A549 (cell line): ENCODE data around the gene CLSTN2. TPM values are rescaled to one million over a fixed set of nuclear protein-coding genes. Genes with fewer than 3 reads are reported as not detected.

Experiments
- ATAC-seq, 2 experiments: fragments of 200-7000 bp in 1 of 2; fragments of >200 bp in 1 of 2; cut with Nextera tagmentation in 1 of 2; cut with Tn5 transposase in 1 of 2; 3 replicates each; pipeline versions ENCODE4 v1.8.0 to v1.9.1; 2018 to 2020; ENCODE audit warnings: mild to moderate bottlenecking in 1 of 2, moderate library complexity in 1 of 2
- CTCF ChIA-PET: fragments of 300-600 bp; sonication (Branson Sonifier 250); formaldehyde crosslinking; extraction: SDS; loops from one replicate; lab custom pipeline; 2021; ENCODE audit warnings: antibody characterized with exemption, inconsistent platforms; lab: Yijun Ruan, JAX
- POLR2A ChIA-PET: fragments of 350-600 bp; formaldehyde crosslinking; extraction: SDS; loops from one replicate; lab custom pipeline; 2021; ENCODE audit warnings: antibody characterized with exemption, inconsistent platforms; lab: Yijun Ruan, JAX
- DNase-seq, 2 experiments: peaks; one replicate each; pipeline versions ENCODE4 v3.0.0 to v3.0.0-alpha.2; 2011 to 2016; ENCODE audit warnings: low read depth in 1 of 2, low spot score in 1 of 2
- FAIRE-seq: peaks from 2 replicates; lab custom pipeline; 2011; peaks lifted over from hg19 to GRCh38; lab: Jason Lieb, UNC
- H3K27ac ChIP-seq, 2 experiments: fragments of >200 bp; sonication (Bioruptor Twin); formaldehyde crosslinking; 3 replicates each; pipeline ENCODE4 v1.5.1; 2016 to 2017
- H3K4me1 ChIP-seq: fragments of >200 bp; sonication (Bioruptor Twin); formaldehyde crosslinking; 3 replicates; pipeline ENCODE4 v1.6.1; 2016
- H3K4me2 ChIP-seq: fragments of >200 bp; sonication (Bioruptor Twin); formaldehyde crosslinking; 3 replicates; pipeline ENCODE4 v1.6.1; 2016
- H3K4me3 ChIP-seq: fragments of >200 bp; sonication (Bioruptor Twin); formaldehyde crosslinking; 3 replicates; pipeline ENCODE4 v1.5.1; 2016
- H3K9me3 ChIP-seq: fragments of >200 bp; sonication (Bioruptor Twin); formaldehyde crosslinking; 3 replicates; pipeline ENCODE4 v1.6.1; 2016
- CEBPB ChIP-seq, 2 experiments: fragments of >200 bp in 1 of 2; sonication (Bioruptor Twin) in 1 of 2; formaldehyde crosslinking in 1 of 2; IDR thresholded peaks; 2 replicates each; pipeline ENCODE4 v1.6.1; 2012 to 2016
- CHD2 ChIP-seq: fragments of 150-350 bp; IDR thresholded peaks from 2 replicates; pipeline ENCODE4 v1.6.1; 2014; ENCODE audit warnings: low read length; ENCODE audit not compliant: partially characterized antibody
- FOSB ChIP-seq: fragments of 250-450 bp; sonication (Bioruptor Pico); IDR thresholded peaks from 2 replicates; pipeline ENCODE4 v1.5.0; 2020; ENCODE audit warnings: mild to moderate bottlenecking, moderate library complexity
- FOXS1 ChIP-seq: fragments of 250-450 bp; sonication (Bioruptor Pico); IDR thresholded peaks from 2 replicates; pipeline ENCODE4 v1.5.0; 2020; ENCODE audit warnings: mild to moderate bottlenecking, moderate library complexity
- HDAC2 ChIP-seq: fragments of 200-600 bp; sonication (generic); IDR thresholded peaks from 2 replicates; pipeline ENCODE4 v1.6.1; 2016
- HEYL ChIP-seq: fragments of 250-450 bp; sonication (Bioruptor Pico); IDR thresholded peaks from 2 replicates; pipeline ENCODE4 v1.8.0; 2021; ENCODE audit warnings: mild to moderate bottlenecking, moderate library complexity
- HOXA7 ChIP-seq: fragments of 250-450 bp; sonication (Bioruptor Pico); IDR thresholded peaks from 2 replicates; pipeline ENCODE4 v1.5.0; 2020; ENCODE audit warnings: mild to moderate bottlenecking, moderate library complexity
- HOXB5 ChIP-seq: fragments of 250-450 bp; sonication (Bioruptor Pico); IDR thresholded peaks from 2 replicates; pipeline ENCODE4 v1.5.0; 2020; ENCODE audit warnings: mild to moderate bottlenecking, moderate library complexity
- JUNB ChIP-seq: fragments of >200 bp; sonication (Bioruptor Twin); formaldehyde crosslinking; IDR thresholded peaks from 2 replicates; pipeline ENCODE4 v1.6.1; 2016
- KDM5A ChIP-seq: fragments of 200-600 bp; sonication (generic); IDR thresholded peaks from 2 replicates; pipeline ENCODE4 v1.6.1; 2016; ENCODE audit warnings: antibody characterized with exemption, mild to moderate bottlenecking
- MYC ChIP-seq: IDR thresholded peaks from 2 replicates; pipeline ENCODE4 v1.6.1; 2012; ENCODE audit warnings: mild to moderate bottlenecking, inconsistent platforms, low read length, improper control_type of control experiment, borderline replicate concordance
- PHF8 ChIP-seq: fragments of 200-600 bp; sonication (generic); IDR thresholded peaks from 2 replicates; pipeline ENCODE4 v1.6.1; 2016; ENCODE audit warnings: low read depth, mild to moderate bottlenecking, antibody characterized with exemption, moderate library complexity, borderline replicate concordance
- RFX5 ChIP-seq: fragments of 450-650 bp; IDR thresholded peaks from 2 replicates; pipeline ENCODE4 v1.7.1; 2014; ENCODE audit warnings: antibody characterized with exemption, mild to moderate bottlenecking, moderate library complexity
- SMC3 ChIP-seq: fragments of >200 bp; sonication (Bioruptor Twin); formaldehyde crosslinking; IDR thresholded peaks from 3 replicates; pipeline ENCODE4 v1.6.1; 2018; ENCODE audit warnings: inconsistent platforms
- SREBF2 ChIP-seq: fragments of 450-650 bp; IDR thresholded peaks from 2 replicates; pipeline ENCODE4 v1.6.1; 2014; ENCODE audit warnings: mild to moderate bottlenecking, moderate library complexity
- TFCP2L1 ChIP-seq: fragments of 250-450 bp; sonication (Bioruptor Pico); IDR thresholded peaks from 2 replicates; pipeline ENCODE4 v1.5.0; 2021; ENCODE audit warnings: mild to moderate bottlenecking
- TP53 ChIP-seq: fragments of 250-450 bp; sonication (Bioruptor Pico); IDR thresholded peaks from 2 replicates; pipeline ENCODE4 v1.5.0; 2021; ENCODE audit warnings: mild to moderate bottlenecking, moderate library complexity
- ZC3H11A ChIP-seq: fragments of 450-650 bp; IDR thresholded peaks from 2 replicates; pipeline ENCODE4 v1.6.1; 2014; ENCODE audit warnings: antibody characterized with exemption, mild to moderate bottlenecking
- ZSCAN20 ChIP-seq: fragments of 250-450 bp; sonication (Bioruptor Pico); IDR thresholded peaks from 2 replicates; pipeline ENCODE4 v1.8.0; 2022; ENCODE audit warnings: mild to moderate bottlenecking, moderate library complexity
- WGBS: methylation state at CpG from one replicate; pipeline ENCODE4 v1.1.6; 2017; ENCODE audit errors: missing lambda C conversion rate; 5-methylcytosine and 5-hydroxymethylcytosine counted together
- polyA plus RNA-seq, 4 experiments: library from polyadenylated mRNA; depleted of rRNA in 3 of 4; stranded (reverse); fragments of >200 nt; fragmentation: RNase III in 1 of 4; extraction: RNeasy Plus Mini Kit Qiagen cat#74134 plus additional on column Dnase treatment in 1 of 4; gene quantifications; 2 replicates in 3 of 4; 3 replicates in 1 of 4; pipeline ENCODE4 v1.2.3, GENCODE V29; 2011 to 2017
- TF ChIP-seq, protein P1 (sequence below): fragments of 250-450 bp; sonication (Bioruptor Pico); IDR thresholded peaks from 2 replicates; pipeline ENCODE4 v1.5.0; 2021; ENCODE audit warnings: mild to moderate bottlenecking, moderate library complexity, borderline replicate concordance
- TF ChIP-seq, protein P2 (sequence below): fragments of 150-350 bp; IDR thresholded peaks from 2 replicates; pipeline ENCODE4 v1.6.1; 2014; ENCODE audit warnings: low read depth, mild to moderate bottlenecking, low read length
- TF ChIP-seq, protein P3 (sequence below): fragments of >200 bp; sonication (Bioruptor Twin); formaldehyde crosslinking; IDR thresholded peaks from 2 replicates; pipeline ENCODE4 v1.6.1; 2016
- TF ChIP-seq, protein P4 (sequence below): fragments of >200 bp; sonication (Bioruptor Twin); formaldehyde crosslinking; IDR thresholded peaks from 3 replicates; pipeline ENCODE4 v1.5.1; 2016
- TF ChIP-seq, protein P5 (sequence below): IDR thresholded peaks from 2 replicates; pipeline ENCODE4 v1.6.1; 2012; ENCODE audit warnings: low read depth, borderline replicate concordance

CLSTN2 gene
- polyA plus RNA-seq, 2 of the 4 experiments (the other 2 are of a cell fraction) = 0.03 to 0.04 TPM

DNA sequence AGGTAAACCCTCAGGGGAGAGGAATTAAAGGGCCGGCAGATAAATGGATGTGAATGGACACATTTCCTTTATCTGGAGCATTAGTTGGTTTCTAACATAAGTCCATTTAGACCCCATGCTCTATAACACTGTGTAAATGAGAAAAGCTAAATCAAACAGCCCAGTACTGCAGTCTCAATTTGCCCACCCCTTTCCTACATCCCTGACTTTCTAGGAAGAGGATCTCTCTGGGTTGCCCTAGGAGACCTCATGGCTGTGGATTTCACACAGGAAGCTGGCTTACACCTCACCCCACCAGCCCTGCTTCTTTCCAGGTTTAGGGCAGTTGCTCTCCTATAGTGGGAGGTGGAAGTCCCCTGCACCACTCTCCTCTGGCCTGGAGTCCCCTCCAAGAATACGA is 126.2 kb downstream of the CLSTN2 start:
- 41% methylated on average over 2 of the region's 2 CpGs for WGBS
- ATAC-seq (no peak), DNase-seq (no peak)
- H3K27ac ChIP-seq = no peak overlapping the region
- TF ChIP-seq SREBF2 (no peak), HEYL (CRISPR knock-in tag) (no peak), HOXA7 (CRISPR knock-in tag) (no peak), TFCP2L1 (CRISPR knock-in tag) (no peak)
- TF ChIP-seq, protein P1, sequence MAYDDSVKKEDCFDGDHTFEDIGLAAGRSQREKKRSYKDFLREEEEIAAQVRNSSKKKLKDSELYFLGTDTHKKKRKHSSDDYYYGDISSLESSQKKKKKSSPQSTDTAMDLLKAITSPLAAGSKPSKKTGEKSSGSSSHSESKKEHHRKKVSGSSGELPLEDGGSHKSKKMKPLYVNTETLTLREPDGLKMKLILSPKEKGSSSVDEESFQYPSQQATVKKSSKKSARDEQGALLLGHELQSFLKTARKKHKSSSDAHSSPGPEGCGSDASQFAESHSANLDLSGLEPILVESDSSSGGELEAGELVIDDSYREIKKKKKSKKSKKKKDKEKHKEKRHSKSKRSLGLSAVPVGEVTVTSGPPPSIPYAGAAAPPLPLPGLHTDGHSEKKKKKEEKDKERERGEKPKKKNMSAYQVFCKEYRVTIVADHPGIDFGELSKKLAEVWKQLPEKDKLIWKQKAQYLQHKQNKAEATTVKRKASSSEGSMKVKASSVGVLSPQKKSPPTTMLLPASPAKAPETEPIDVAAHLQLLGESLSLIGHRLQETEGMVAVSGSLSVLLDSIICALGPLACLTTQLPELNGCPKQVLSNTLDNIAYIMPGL (CRISPR knock-in tag) = no peak
- TF ChIP-seq, protein P2, sequence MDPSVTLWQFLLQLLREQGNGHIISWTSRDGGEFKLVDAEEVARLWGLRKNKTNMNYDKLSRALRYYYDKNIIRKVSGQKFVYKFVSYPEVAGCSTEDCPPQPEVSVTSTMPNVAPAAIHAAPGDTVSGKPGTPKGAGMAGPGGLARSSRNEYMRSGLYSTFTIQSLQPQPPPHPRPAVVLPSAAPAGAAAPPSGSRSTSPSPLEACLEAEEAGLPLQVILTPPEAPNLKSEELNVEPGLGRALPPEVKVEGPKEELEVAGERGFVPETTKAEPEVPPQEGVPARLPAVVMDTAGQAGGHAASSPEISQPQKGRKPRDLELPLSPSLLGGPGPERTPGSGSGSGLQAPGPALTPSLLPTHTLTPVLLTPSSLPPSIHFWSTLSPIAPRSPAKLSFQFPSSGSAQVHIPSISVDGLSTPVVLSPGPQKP = no peak
- TF ChIP-seq, protein P3, sequence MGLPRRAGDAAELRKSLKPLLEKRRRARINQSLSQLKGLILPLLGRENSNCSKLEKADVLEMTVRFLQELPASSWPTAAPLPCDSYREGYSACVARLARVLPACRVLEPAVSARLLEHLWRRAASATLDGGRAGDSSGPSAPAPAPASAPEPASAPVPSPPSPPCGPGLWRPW = no peak
- TF ChIP-seq, all 56 proteins: peak for 0
- Histone ChIP-seq H3K9me3 (no peaks in the 10 kb centered on the region), H3K4me3 (no peak overlapping the region), H3K4me2 (no peak overlapping the region), H3K4me1 (no peaks in the 10 kb centered on the region)
- CTCF ChIA-PET = no interaction called here
- POLR2A ChIA-PET = no interaction called here
- no peak for FAIRE-seq

DNA sequence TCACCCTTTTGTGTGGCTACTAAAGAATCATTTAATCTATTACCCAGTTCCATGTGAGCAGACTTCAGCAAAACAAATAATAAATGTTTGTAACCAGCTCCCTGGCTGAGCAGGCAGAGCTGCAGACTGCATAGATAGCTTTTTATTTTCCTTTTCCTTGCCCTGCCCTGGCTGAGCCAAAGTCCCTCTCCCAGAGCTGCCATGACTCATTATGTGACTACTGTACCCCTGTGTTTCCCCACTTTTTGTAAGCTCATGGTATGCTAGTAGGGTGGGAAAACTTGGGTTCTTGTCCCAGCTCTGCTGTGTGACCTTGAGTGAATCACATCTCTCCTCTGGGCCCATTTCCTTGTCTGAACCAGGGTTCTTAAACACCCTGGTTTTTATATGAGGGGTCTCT is 127.5 kb downstream of the CLSTN2 start:
- Histone ChIP-seq H3K27ac (no peak overlapping the region), H3K4me1 (no peaks in the 10 kb centered on the region), H3K4me2 (no peak overlapping the region), H3K4me3 (no peak overlapping the region), H3K9me3 (no peaks in the 10 kb centered on the region)
- FAIRE-seq (no peak), DNase-seq (no peak), ATAC-seq (no peak)
- CTCF ChIA-PET = interaction anchor here (1.1 kb wide), 1 partner anchor 14 kb away, joined by 3 read pairs; no protein-coding TSS in a partner anchor
- POLR2A ChIA-PET = no interaction called here
- no peak for TF ChIP-seq TFCP2L1 (CRISPR knock-in tag)
- TF ChIP-seq CHD2 = no peak
- no peak for TF ChIP-seq RFX5
- TF ChIP-seq, protein P4, sequence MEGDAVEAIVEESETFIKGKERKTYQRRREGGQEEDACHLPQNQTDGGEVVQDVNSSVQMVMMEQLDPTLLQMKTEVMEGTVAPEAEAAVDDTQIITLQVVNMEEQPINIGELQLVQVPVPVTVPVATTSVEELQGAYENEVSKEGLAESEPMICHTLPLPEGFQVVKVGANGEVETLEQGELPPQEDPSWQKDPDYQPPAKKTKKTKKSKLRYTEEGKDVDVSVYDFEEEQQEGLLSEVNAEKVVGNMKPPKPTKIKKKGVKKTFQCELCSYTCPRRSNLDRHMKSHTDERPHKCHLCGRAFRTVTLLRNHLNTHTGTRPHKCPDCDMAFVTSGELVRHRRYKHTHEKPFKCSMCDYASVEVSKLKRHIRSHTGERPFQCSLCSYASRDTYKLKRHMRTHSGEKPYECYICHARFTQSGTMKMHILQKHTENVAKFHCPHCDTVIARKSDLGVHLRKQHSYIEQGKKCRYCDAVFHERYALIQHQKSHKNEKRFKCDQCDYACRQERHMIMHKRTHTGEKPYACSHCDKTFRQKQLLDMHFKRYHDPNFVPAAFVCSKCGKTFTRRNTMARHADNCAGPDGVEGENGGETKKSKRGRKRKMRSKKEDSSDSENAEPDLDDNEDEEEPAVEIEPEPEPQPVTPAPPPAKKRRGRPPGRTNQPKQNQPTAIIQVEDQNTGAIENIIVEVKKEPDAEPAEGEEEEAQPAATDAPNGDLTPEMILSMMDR = no peak
- no peak for TF ChIP-seq TP53 (CRISPR knock-in tag)
- no peak for TF ChIP-seq FOSB (CRISPR knock-in tag)
- no peak for TF ChIP-seq HOXB5 (CRISPR knock-in tag)
- no peak for TF ChIP-seq HEYL (CRISPR knock-in tag)
- no peak for TF ChIP-seq ZSCAN20 (CRISPR knock-in tag)

DNA sequence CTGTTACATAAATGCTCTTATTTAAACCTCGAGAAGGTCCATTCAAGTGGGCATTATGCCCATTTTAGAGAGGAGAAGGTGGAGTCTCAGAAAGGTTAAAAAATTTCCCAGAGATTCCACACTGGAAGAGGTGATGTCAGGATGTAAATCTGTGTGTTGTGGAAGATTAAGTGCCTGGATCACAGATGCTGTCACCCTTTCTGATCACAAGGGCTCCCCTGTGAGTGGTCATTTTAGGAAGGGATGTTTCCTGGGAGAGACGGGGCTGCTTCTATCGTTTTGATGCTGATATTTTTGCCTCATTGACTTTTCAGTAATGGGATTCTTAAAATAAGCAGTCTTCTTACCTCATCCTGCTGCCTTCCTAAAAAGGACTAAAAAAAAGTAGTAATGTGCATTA is 132.5 kb downstream of the CLSTN2 start:
- POLR2A ChIA-PET = no interaction called here
- no peaks in the 10 kb centered on the region for H3K4me1 ChIP-seq
- CTCF ChIA-PET = no interaction called here
- FAIRE-seq (no peak), ATAC-seq (no peak), DNase-seq (no peak)
- no peak overlapping the region for H3K4me3 ChIP-seq
- H3K9me3 ChIP-seq = no peaks in the 10 kb centered on the region
- no peak overlapping the region for H3K27ac ChIP-seq
- WGBS = 2% methylated on average over 3 of the region's 3 CpGs
- H3K4me2 ChIP-seq = no peak overlapping the region
- TF ChIP-seq PHF8 = no peak
- no peak for TF ChIP-seq HDAC2
- no peak for TF ChIP-seq KDM5A
- TF ChIP-seq FOXS1 (CRISPR knock-in tag) = no peak
- no peak for TF ChIP-seq HEYL (CRISPR knock-in tag)
- no peak for TF ChIP-seq HOXA7 (CRISPR knock-in tag)
- TF ChIP-seq, protein P4 = no peak
- no peak for TF ChIP-seq ZC3H11A
- TF ChIP-seq, protein P5, sequence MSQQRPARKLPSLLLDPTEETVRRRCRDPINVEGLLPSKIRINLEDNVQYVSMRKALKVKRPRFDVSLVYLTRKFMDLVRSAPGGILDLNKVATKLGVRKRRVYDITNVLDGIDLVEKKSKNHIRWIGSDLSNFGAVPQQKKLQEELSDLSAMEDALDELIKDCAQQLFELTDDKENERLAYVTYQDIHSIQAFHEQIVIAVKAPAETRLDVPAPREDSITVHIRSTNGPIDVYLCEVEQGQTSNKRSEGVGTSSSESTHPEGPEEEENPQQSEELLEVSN = no peak
- TF ChIP-seq CEBPB (IDR thresholded peaks at IDR 0.05) = no peak
- no peak for TF ChIP-seq JUNB
- TF ChIP-seq MYC = no peak
- TF ChIP-seq, protein P1 (CRISPR knock-in tag) = no peak
- TF ChIP-seq SMC3 = no peak
